HG02970 (cell line): Measurements from ENCODE around the gene ABCC5.

Source experiments
- ATAC-seq: cut with Tn5 transposase; IDR thresholded peaks from one replicate; pipeline ENCODE4 v1.9.1; 2021; ENCODE audit warnings: mild to moderate bottlenecking, moderate library complexity, moderate number of reproducible peaks; ENCODE audit not compliant: unreplicated experiment, low FRiP score

ABCC5 gene

GRCh38 chr3:183984127-183984740 is 33.5 kb downstream of the ABCC5 start:
- ATAC-seq, result no peak

GRCh38 chr3:183981990-183982644 is 35.6 kb downstream of the ABCC5 start:
- ATAC-seq, result no peak

- no peak for ATAC-seq
These were observed 37.3 kb downstream of the ABCC5 start for GRCh38 chr3:183980403-183980802.

GRCh38 chr3:183975981-183976662 is 41.6 kb downstream of the ABCC5 start:
- ATAC-seq, result no peak

GRCh38 chr3:183968666-183969245 is 48.9 kb downstream of the ABCC5 start:
- no peak for ATAC-seq

- ATAC-seq, result no peak
These were observed 50.0 kb downstream of the ABCC5 start for GRCh38 chr3:183967693-183968092.

GRCh38 chr3:183966361-183966791 is 51.3 kb downstream of the ABCC5 start:
- ATAC-seq, result no peak

- ATAC-seq, result no peak
These were observed 54.9 kb downstream of the ABCC5 start for GRCh38 chr3:183962807-183963206.

GRCh38 chr3:183959214-183959613 is 58.5 kb downstream of the ABCC5 start:
- no peak for ATAC-seq

GRCh38 chr3:183958775-183959174 is 58.9 kb downstream of the ABCC5 start:
- ATAC-seq, result no peak

GRCh38 chr3:183958226-183958625 is 59.5 kb downstream of the ABCC5 start:
- no peak for ATAC-seq

GRCh38 chr3:183954875-183955274 is 62.8 kb downstream of the ABCC5 start:
- ATAC-seq, result no peak

- ATAC-seq, result no peak
These were observed 64.1 kb downstream of the ABCC5 start for GRCh38 chr3:183953471-183954070.

GRCh38 chr3:183951459-183951858 is 66.2 kb downstream of the ABCC5 start:
- ATAC-seq, result no peak

- ATAC-seq, result no peak
These were observed 68.0 kb downstream of the ABCC5 start for GRCh38 chr3:183949690-183950089.

- ATAC-seq, result no peak
These were observed 71.6 kb downstream of the ABCC5 start for GRCh38 chr3:183946037-183946436.

- ATAC-seq, result no peak
These were observed 72.9 kb downstream of the ABCC5 start for GRCh38 chr3:183944775-183945174.

- no peak for ATAC-seq
These were observed 73.9 kb downstream of the ABCC5 start for GRCh38 chr3:183943739-183944138.

- ATAC-seq, result no peak
These were observed 76.5 kb downstream of the ABCC5 start for GRCh38 chr3:183941216-183941615.

GRCh38 chr3:183937601-183938286 is 79.9 kb downstream of the ABCC5 start:
- ATAC-seq, result no peak
